A549 (cell line): ENCODE measurements around the gene MGME1. TPM values are rescaled to one million over a fixed set of nuclear protein-coding genes. Genes with fewer than 3 reads are reported as not detected.

ENCODE experiments used
- ATAC-seq, 2 experiments: fragments of 200-7000 bp in 1 of 2; fragments of >200 bp in 1 of 2; cut with Nextera tagmentation in 1 of 2; cut with Tn5 transposase in 1 of 2; 3 replicates each; pipeline versions ENCODE4 v1.8.0 to v1.9.1; 2018 to 2020; ENCODE audit warnings: mild to moderate bottlenecking in 1 of 2, moderate library complexity in 1 of 2
- CTCF ChIA-PET: fragments of 300-600 bp; sonication (Branson Sonifier 250); formaldehyde crosslinking; extraction: SDS; loops from one replicate; lab custom pipeline; 2021; ENCODE audit warnings: antibody characterized with exemption, inconsistent platforms; lab: Yijun Ruan, JAX
- POLR2A ChIA-PET: fragments of 350-600 bp; formaldehyde crosslinking; extraction: SDS; loops from one replicate; lab custom pipeline; 2021; ENCODE audit warnings: antibody characterized with exemption, inconsistent platforms; lab: Yijun Ruan, JAX
- DNase-seq, 2 experiments: peaks; one replicate each; pipeline versions ENCODE4 v3.0.0 to v3.0.0-alpha.2; 2011 to 2016; ENCODE audit warnings: low read depth in 1 of 2, low spot score in 1 of 2
- FAIRE-seq: peaks from 2 replicates; lab custom pipeline; 2011; peaks lifted over from hg19 to GRCh38; lab: Jason Lieb, UNC
- H3K27ac ChIP-seq, 2 experiments: fragments of >200 bp; sonication (Bioruptor Twin); formaldehyde crosslinking; 3 replicates each; pipeline ENCODE4 v1.5.1; 2016 to 2017
- H3K4me1 ChIP-seq: fragments of >200 bp; sonication (Bioruptor Twin); formaldehyde crosslinking; 3 replicates; pipeline ENCODE4 v1.6.1; 2016
- H3K4me2 ChIP-seq: fragments of >200 bp; sonication (Bioruptor Twin); formaldehyde crosslinking; 3 replicates; pipeline ENCODE4 v1.6.1; 2016
- H3K4me3 ChIP-seq: fragments of >200 bp; sonication (Bioruptor Twin); formaldehyde crosslinking; 3 replicates; pipeline ENCODE4 v1.5.1; 2016
- H3K9me3 ChIP-seq: fragments of >200 bp; sonication (Bioruptor Twin); formaldehyde crosslinking; 3 replicates; pipeline ENCODE4 v1.6.1; 2016
- BHLHE40 ChIP-seq: IDR thresholded peaks from 2 replicates; pipeline ENCODE4 v1.6.1; 2012; ENCODE audit warnings: low read depth, low read length, inconsistent platforms
- CBX8 ChIP-seq: fragments of 200-600 bp; sonication (generic); IDR thresholded peaks from 2 replicates; pipeline ENCODE4 v1.6.1; 2016
- CEBPB ChIP-seq, 2 experiments: fragments of >200 bp in 1 of 2; sonication (Bioruptor Twin) in 1 of 2; formaldehyde crosslinking in 1 of 2; IDR thresholded peaks; 2 replicates each; pipeline ENCODE4 v1.6.1; 2012 to 2016
- CHD4 ChIP-seq: fragments of 200-600 bp; sonication (generic); IDR thresholded peaks from 2 replicates; pipeline ENCODE4 v1.6.1; 2016; ENCODE audit warnings: antibody characterized with exemption, mild to moderate bottlenecking, borderline replicate concordance
- EHF ChIP-seq: fragments of 250-450 bp; sonication (Bioruptor Pico); IDR thresholded peaks from 2 replicates; pipeline ENCODE4 v1.5.0; 2020; ENCODE audit warnings: mild to moderate bottlenecking
- EP300 ChIP-seq, 2 experiments: fragments of >200 bp; sonication (Bioruptor Twin); formaldehyde crosslinking; IDR thresholded peaks; 2 replicates in 1 of 2; 3 replicates in 1 of 2; pipeline ENCODE4 v1.6.1; 2016 to 2017
- ESRRA ChIP-seq: fragments of 150-350 bp; IDR thresholded peaks from 2 replicates; pipeline ENCODE4 v1.6.1; 2014; ENCODE audit warnings: mild to moderate bottlenecking, low read length, borderline replicate concordance
- FOSL2 ChIP-seq, 2 experiments: fragments of 450-650 bp in 1 of 2; fragments of >200 bp in 1 of 2; sonication (Bioruptor Twin) in 1 of 2; formaldehyde crosslinking; IDR thresholded peaks; 2 replicates each; pipeline versions ENCODE4 v1.5.0 to v1.6.1; 2016 to 2020; ENCODE audit warnings: mild to moderate bottlenecking in 1 of 2, moderate library complexity in 1 of 2
- FOXS1 ChIP-seq: fragments of 250-450 bp; sonication (Bioruptor Pico); IDR thresholded peaks from 2 replicates; pipeline ENCODE4 v1.5.0; 2020; ENCODE audit warnings: mild to moderate bottlenecking, moderate library complexity
- HEYL ChIP-seq: fragments of 250-450 bp; sonication (Bioruptor Pico); IDR thresholded peaks from 2 replicates; pipeline ENCODE4 v1.8.0; 2021; ENCODE audit warnings: mild to moderate bottlenecking, moderate library complexity
- HOXA7 ChIP-seq: fragments of 250-450 bp; sonication (Bioruptor Pico); IDR thresholded peaks from 2 replicates; pipeline ENCODE4 v1.5.0; 2020; ENCODE audit warnings: mild to moderate bottlenecking, moderate library complexity
- HOXB13 ChIP-seq: fragments of 250-450 bp; sonication (Bioruptor Pico); IDR thresholded peaks from 2 replicates; pipeline ENCODE4 v1.5.0; 2020; ENCODE audit warnings: low read depth, mild to moderate bottlenecking, moderate library complexity
- JUNB ChIP-seq: fragments of >200 bp; sonication (Bioruptor Twin); formaldehyde crosslinking; IDR thresholded peaks from 2 replicates; pipeline ENCODE4 v1.6.1; 2016
- MAX ChIP-seq: IDR thresholded peaks from 2 replicates; pipeline ENCODE4 v1.6.1; 2012
- NR3C1 ChIP-seq: fragments of >200 bp; sonication (Bioruptor Twin); formaldehyde crosslinking; IDR thresholded peaks from 3 replicates; pipeline ENCODE4 v1.6.1; 2017
- PBX3 ChIP-seq: IDR thresholded peaks from 2 replicates; pipeline ENCODE4 v1.6.1; 2012
- PHF8 ChIP-seq: fragments of 200-600 bp; sonication (generic); IDR thresholded peaks from 2 replicates; pipeline ENCODE4 v1.6.1; 2016; ENCODE audit warnings: low read depth, mild to moderate bottlenecking, antibody characterized with exemption, moderate library complexity, borderline replicate concordance
- POLR2AphosphoS2 ChIP-seq: conservative IDR thresholded peaks from 2 replicates; pipeline ENCODE4 v1.6.1; 2012; ENCODE audit warnings: low read length, improper control_type of control experiment, inconsistent platforms
- REST ChIP-seq: fragments of 200-600 bp; sonication (generic); IDR thresholded peaks from 2 replicates; pipeline ENCODE4 v1.6.1; 2016; ENCODE audit warnings: antibody characterized with exemption, mild to moderate bottlenecking, moderate library complexity
- USF2 ChIP-seq: fragments of 450-650 bp; IDR thresholded peaks from 2 replicates; pipeline ENCODE4 v1.6.1; 2014; ENCODE audit warnings: antibody characterized with exemption
- ZC3H11A ChIP-seq: fragments of 450-650 bp; IDR thresholded peaks from 2 replicates; pipeline ENCODE4 v1.6.1; 2014; ENCODE audit warnings: antibody characterized with exemption, mild to moderate bottlenecking
- ZFP36 ChIP-seq: fragments of 450-650 bp; IDR thresholded peaks from 2 replicates; pipeline ENCODE4 v1.6.1; 2014; ENCODE audit warnings: borderline replicate concordance; ENCODE audit not compliant: partially characterized antibody
- ZSCAN20 ChIP-seq: fragments of 250-450 bp; sonication (Bioruptor Pico); IDR thresholded peaks from 2 replicates; pipeline ENCODE4 v1.8.0; 2022; ENCODE audit warnings: mild to moderate bottlenecking, moderate library complexity
- WGBS: methylation state at CpG from one replicate; pipeline ENCODE4 v1.1.6; 2017; ENCODE audit errors: missing lambda C conversion rate; 5-methylcytosine and 5-hydroxymethylcytosine counted together
- polyA minus RNA-seq: library from RNA; depleted of rRNA, polyadenylated mRNA; stranded (reverse); fragments of >200 nt; gene quantifications from 2 replicates; pipeline ENCODE4 v1.2.3, GENCODE V29; 2011; rRNA and poly(A)+ RNA removed
- polyA plus RNA-seq, 4 experiments: library from polyadenylated mRNA; depleted of rRNA in 3 of 4; stranded (reverse); fragments of >200 nt; fragmentation: RNase III in 1 of 4; extraction: RNeasy Plus Mini Kit Qiagen cat#74134 plus additional on column Dnase treatment in 1 of 4; gene quantifications; 2 replicates in 3 of 4; 3 replicates in 1 of 4; pipeline ENCODE4 v1.2.3, GENCODE V29; 2011 to 2017
- TF ChIP-seq, protein P1 (sequence below): fragments of 250-450 bp; sonication (Bioruptor Pico); IDR thresholded peaks from 2 replicates; pipeline ENCODE4 v1.5.0; 2021; ENCODE audit warnings: mild to moderate bottlenecking, moderate library complexity, borderline replicate concordance
- TF ChIP-seq, protein P2 (sequence below): fragments of 150-350 bp; IDR thresholded peaks from 2 replicates; pipeline ENCODE4 v1.6.1; 2014; ENCODE audit warnings: low read depth, mild to moderate bottlenecking, low read length
- TF ChIP-seq, protein P3 (sequence below): fragments of >200 bp; sonication (Bioruptor Twin); formaldehyde crosslinking; IDR thresholded peaks from 2 replicates; pipeline ENCODE4 v1.6.1; 2016
- TF ChIP-seq, protein P4 (sequence below): fragments of >200 bp; sonication (Bioruptor Twin); formaldehyde crosslinking; IDR thresholded peaks from 3 replicates; pipeline ENCODE4 v1.6.1; 2016

Gene MGME1
- 41.8 and 47.9 TPM in 2 replicates for polyA plus RNA-seq (2011; rRNA removed)
- 13.0 and 14.1 TPM in 2 replicates for polyA plus RNA-seq (2012; cell fraction: cytosol; rRNA removed)
- 14.4 and 21.3 TPM in 2 replicates for polyA plus RNA-seq (2012; cell fraction: nucleus; rRNA removed)
- 46.6 to 49.7 TPM (median 46.9 TPM) in 3 replicates for polyA plus RNA-seq (2017; fragmentation: RNase III; extraction: RNeasy Plus Mini Kit Qiagen cat#74134 plus additional on column Dnase treatment)
- 26.2 and 26.5 TPM in 2 replicates for polyA minus RNA-seq

GRCh38 chr20:17968366-17969277 lies at the start of gene MGME1, which contains the start of gene SNX5:
TSS of gene MGME1 (plus strand) at chr20:17969018. CDS start at chr20:17969860, 842 bp downstream.
TSS of gene SNX5 (minus strand) at chr20:17968794. CDS start at chr20:17968425, 369 bp downstream.
- ChIA-PET CTCF (interaction anchor here (0.9 to 2.2 kb wide), 7 partner anchors 11 to 307 kb away, joined by 3 to 9 read pairs (median 3); no protein-coding TSS in a partner anchor), POLR2A (interaction anchor here (0.6 to 1.6 kb wide), 4 partner anchors 19 to 399 kb away, joined by 3 to 6 read pairs (median 4); partner anchors contain the start of genes DSTN and RRBP1)
- Histone ChIP-seq H3K4me1 (peaks cover 57% of the 10 kb centered on the region), H3K27ac (peak within 1 kb of the TSS; percentile 96 to 97), H3K9me3 (no peaks in the 10 kb centered on the region), H3K4me3 (peak within 1 kb of the TSS; percentile 79), H3K4me2 (peak within 1 kb of the TSS; percentile 88)
- WGBS = under 1% methylated on average over 59 of the region's 96 CpGs
- FAIRE-seq (peak; percentile 93), DNase-seq (peak; percentile 98 to 100), ATAC-seq (peak; percentile 88 to 94)
- TF ChIP-seq MAX (peak; percentile 100), BHLHE40 (no peak), PHF8 (no peak; the same call in none of the 2 replicates), ZSCAN20 (no peak), ESRRA (no peak), PBX3 (peak; percentile 53), CHD4 (no peak), NR3C1 (no peak), EP300 (IDR thresholded peaks at IDR 0.05) (no peak), HOXB13 (peak; percentile 83; the same call in 1 of the 2 replicates), ZC3H11A (no peak), USF2 (peak; percentile 82), FOXS1 (CRISPR knock-in tag) (peak; percentile 61; the same call in 1 of the 2 replicates), CEBPB (IDR thresholded peaks at IDR 0.05) (peak in 1 of 2 experiments; percentile 27; a peak in 1 of 4 replicates), FOSL2 (IDR thresholded peaks at IDR 0.05) (no peak), FOSL2 (CRISPR knock-in tag; IDR thresholded peaks at IDR 0.05) (peak; percentile 77), JUNB (no peak), REST (peak; percentile 99), HEYL (no peak), CBX8 (no peak), POLR2AphosphoS2 (no peak), HOXA7 (CRISPR knock-in tag) (no peak), EHF (peak; percentile 73; the same call in 1 of the 2 replicates), ZFP36 (no peak)
- TF ChIP-seq, protein P1, sequence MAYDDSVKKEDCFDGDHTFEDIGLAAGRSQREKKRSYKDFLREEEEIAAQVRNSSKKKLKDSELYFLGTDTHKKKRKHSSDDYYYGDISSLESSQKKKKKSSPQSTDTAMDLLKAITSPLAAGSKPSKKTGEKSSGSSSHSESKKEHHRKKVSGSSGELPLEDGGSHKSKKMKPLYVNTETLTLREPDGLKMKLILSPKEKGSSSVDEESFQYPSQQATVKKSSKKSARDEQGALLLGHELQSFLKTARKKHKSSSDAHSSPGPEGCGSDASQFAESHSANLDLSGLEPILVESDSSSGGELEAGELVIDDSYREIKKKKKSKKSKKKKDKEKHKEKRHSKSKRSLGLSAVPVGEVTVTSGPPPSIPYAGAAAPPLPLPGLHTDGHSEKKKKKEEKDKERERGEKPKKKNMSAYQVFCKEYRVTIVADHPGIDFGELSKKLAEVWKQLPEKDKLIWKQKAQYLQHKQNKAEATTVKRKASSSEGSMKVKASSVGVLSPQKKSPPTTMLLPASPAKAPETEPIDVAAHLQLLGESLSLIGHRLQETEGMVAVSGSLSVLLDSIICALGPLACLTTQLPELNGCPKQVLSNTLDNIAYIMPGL (CRISPR knock-in tag) = peak; percentile 73; the same call in 1 of the 2 replicates
- TF ChIP-seq, protein P2, sequence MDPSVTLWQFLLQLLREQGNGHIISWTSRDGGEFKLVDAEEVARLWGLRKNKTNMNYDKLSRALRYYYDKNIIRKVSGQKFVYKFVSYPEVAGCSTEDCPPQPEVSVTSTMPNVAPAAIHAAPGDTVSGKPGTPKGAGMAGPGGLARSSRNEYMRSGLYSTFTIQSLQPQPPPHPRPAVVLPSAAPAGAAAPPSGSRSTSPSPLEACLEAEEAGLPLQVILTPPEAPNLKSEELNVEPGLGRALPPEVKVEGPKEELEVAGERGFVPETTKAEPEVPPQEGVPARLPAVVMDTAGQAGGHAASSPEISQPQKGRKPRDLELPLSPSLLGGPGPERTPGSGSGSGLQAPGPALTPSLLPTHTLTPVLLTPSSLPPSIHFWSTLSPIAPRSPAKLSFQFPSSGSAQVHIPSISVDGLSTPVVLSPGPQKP = no peak
- TF ChIP-seq, protein P3, sequence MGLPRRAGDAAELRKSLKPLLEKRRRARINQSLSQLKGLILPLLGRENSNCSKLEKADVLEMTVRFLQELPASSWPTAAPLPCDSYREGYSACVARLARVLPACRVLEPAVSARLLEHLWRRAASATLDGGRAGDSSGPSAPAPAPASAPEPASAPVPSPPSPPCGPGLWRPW = no peak
- TF ChIP-seq, protein P4, sequence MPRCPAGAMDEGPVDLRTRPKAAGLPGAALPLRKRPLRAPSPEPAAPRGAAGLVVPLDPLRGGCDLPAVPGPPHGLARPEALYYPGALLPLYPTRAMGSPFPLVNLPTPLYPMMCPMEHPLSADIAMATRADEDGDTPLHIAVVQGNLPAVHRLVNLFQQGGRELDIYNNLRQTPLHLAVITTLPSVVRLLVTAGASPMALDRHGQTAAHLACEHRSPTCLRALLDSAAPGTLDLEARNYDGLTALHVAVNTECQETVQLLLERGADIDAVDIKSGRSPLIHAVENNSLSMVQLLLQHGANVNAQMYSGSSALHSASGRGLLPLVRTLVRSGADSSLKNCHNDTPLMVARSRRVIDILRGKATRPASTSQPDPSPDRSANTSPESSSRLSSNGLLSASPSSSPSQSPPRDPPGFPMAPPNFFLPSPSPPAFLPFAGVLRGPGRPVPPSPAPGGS = peak; percentile 97
